PC-9 (cell line): ENCODE data around the gene C2CD2. TPM values are rescaled to one million over a fixed set of nuclear protein-coding genes. Genes with fewer than 3 reads are reported as not detected.

Source experiments
- BruUV-seq: library from RNA; stranded (reverse); fragments of 400-500 nt; replicated peaks from 2 replicates; lab custom pipeline; 2021; lab: Mats Ljungman, UMichigan
- CTCF ChIA-PET: fragments of 300-600 bp; sonication (Branson Sonifier 250); formaldehyde crosslinking; loops from one replicate; lab custom pipeline; 2022; ENCODE audit warnings: antibody characterized with exemption; lab: Charles Lee
- POLR2A ChIA-PET: fragments of 300-600 bp; sonication (Branson Sonifier 250); formaldehyde crosslinking; loops from one replicate; lab custom pipeline; 2022; ENCODE audit warnings: antibody characterized with exemption; ENCODE audit not compliant: unreplicated experiment; lab: Charles Lee
- DNase-seq, 2 experiments: peaks; one replicate each; pipeline versions ENCODE4 v3.0.0 to v3.0.0-alpha.2; 2015 to 2022; ENCODE audit warnings: mixed read lengths in 1 of 2
- H2AFZ ChIP-seq: fragments of 200-600 bp; sonication (generic); 2 replicates; pipeline ENCODE4 v1.8.1; 2017; ENCODE audit warnings: antibody characterized with exemption
- H3F3A ChIP-seq: fragments of 200-600 bp; sonication (generic); 2 replicates; pipeline ENCODE4 v1.8.1; 2017; ENCODE audit warnings: antibody characterized with exemption, mild to moderate bottlenecking, low read depth; ENCODE audit not compliant: insufficient read depth
- H3K27ac ChIP-seq: fragments of 200-600 bp; sonication (generic); 2 replicates; pipeline ENCODE4 v1.6.1; 2016; ENCODE audit warnings: mixed run types
- H3K27me3 ChIP-seq: fragments of 200-600 bp; sonication (generic); 2 replicates; pipeline ENCODE4 v1.6.1; 2016; ENCODE audit warnings: low read depth, mixed run types; ENCODE audit not compliant: insufficient read depth
- H3K36me3 ChIP-seq: fragments of 200-600 bp; sonication (generic); 2 replicates; pipeline ENCODE4 v1.6.1; 2016; ENCODE audit warnings: low read depth, mixed run types
- H3K4me1 ChIP-seq: fragments of 200-600 bp; sonication (generic); replicated peaks from 2 replicates; pipeline ENCODE4 v1.6.1; 2016; ENCODE audit warnings: mixed run types; ENCODE audit not compliant: insufficient read depth
- H3K4me2 ChIP-seq: fragments of 200-600 bp; sonication (generic); 2 replicates; pipeline ENCODE4 v1.6.1; 2017; ENCODE audit warnings: mixed run types
- H3K4me3 ChIP-seq: fragments of 200-600 bp; sonication (generic); 2 replicates; pipeline ENCODE4 v1.6.1; 2016; ENCODE audit warnings: mixed run types
- H3K79me2 ChIP-seq: fragments of 200-600 bp; sonication (generic); 2 replicates; pipeline ENCODE4 v1.6.1; 2017; ENCODE audit warnings: low read depth, mixed run types
- H3K9me2 ChIP-seq: fragments of 200-600 bp; sonication (generic); 2 replicates; pipeline ENCODE4 v1.8.1; 2017; ENCODE audit warnings: mild to moderate bottlenecking; ENCODE audit not compliant: insufficient read depth
- H3K9me3 ChIP-seq: fragments of 200-600 bp; sonication (generic); 2 replicates; pipeline ENCODE4 v1.8.1; 2016; ENCODE audit warnings: low read depth; ENCODE audit not compliant: insufficient read depth
- H4K20me1 ChIP-seq: fragments of 200-600 bp; sonication (generic); 2 replicates; pipeline ENCODE4 v1.8.1; 2017; ENCODE audit not compliant: insufficient read depth
- EZH2 ChIP-seq: fragments of 200-600 bp; sonication (generic); IDR thresholded peaks from 2 replicates; pipeline ENCODE4 v1.8.0; 2017; ENCODE audit warnings: antibody characterized with exemption, low read depth
- intact Hi-C: fragments of 100-400 bp; cut with micrococcal nuclease; formaldehyde crosslinking; loops from one replicate; pipeline ENCODE4 v1.10.0; 2022; ENCODE audit not compliant: unreplicated experiment
- total RNA-seq: library from RNA; stranded (reverse); gene quantifications from 2 replicates; pipeline ENCODE4 v1.2.3, GENCODE V29; 2021
- TF ChIP-seq, protein P1 (sequence below): fragments of 200-600 bp; sonication (generic); conservative IDR thresholded peaks from 2 replicates; pipeline ENCODE4 v1.6.1; 2017; ENCODE audit warnings: mixed run types, antibody characterized with exemption, mild to moderate bottlenecking, moderate library complexity

Gene C2CD2
- total RNA-seq, 1 experiment from 2014 or later = 26.8 TPM

DNA sequence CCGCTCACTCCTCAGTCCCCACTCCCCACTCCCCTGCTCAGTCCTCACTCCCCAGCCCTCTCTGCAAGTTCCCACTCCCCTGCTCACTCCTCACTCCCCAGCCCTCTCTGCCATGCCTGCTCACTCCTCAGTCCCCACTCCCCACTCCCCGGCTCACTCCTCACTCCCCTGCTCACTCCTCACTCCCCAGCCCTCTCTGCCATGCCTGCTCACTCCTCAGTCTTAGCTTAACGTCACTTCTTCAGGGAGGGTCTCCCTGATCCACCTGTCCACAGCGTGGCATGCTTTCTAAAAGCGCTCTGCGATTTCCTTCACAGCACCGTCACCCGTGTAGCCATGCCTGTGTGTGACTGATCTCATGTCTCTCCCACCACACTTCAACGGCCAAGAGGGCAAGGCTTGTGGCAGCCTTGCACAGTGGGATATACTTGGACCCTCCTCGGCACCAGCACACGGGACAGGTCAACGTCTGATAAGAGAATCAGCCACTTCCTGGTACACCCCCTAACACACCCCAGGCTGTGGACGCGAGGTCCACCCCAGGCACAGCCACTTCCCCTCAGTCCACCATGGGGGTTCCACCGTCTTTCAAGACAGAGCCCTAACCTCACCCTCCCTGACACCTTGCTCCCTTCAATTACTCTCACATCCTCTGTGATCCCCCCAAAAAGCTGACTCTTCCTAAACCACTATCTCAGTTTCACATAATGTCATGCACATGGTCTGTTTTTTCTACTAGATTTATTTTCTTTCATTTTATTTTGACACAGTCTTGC, 88.6 kb downstream of the C2CD2 start:
- Histone ChIP-seq H3K4me1 (no peaks in the 10 kb centered on the region), H3K27ac (no peak overlapping the region), H3K9me2 (no peaks in the 10 kb centered on the region), H2AFZ (no peak overlapping the region), H3K9me3 (no peaks in the 10 kb centered on the region), H4K20me1 (no peaks in the 10 kb centered on the region), H3K36me3 (no peaks in the 10 kb centered on the region), H3K4me2 (no peak overlapping the region), H3F3A (no peaks in the 10 kb centered on the region), H3K4me3 (no peak overlapping the region), H3K27me3 (no peaks in the 10 kb centered on the region), H3K79me2 (no peaks in the 10 kb centered on the region)
- no TSS peak for BruUV-seq
- POLR2A ChIA-PET = no interaction called here
- no peak for DNase-seq
- CTCF ChIA-PET = no interaction called here
- intact Hi-C loops = no loop called here
- TF ChIP-seq EZH2 = no peak
- TF ChIP-seq, protein P1, sequence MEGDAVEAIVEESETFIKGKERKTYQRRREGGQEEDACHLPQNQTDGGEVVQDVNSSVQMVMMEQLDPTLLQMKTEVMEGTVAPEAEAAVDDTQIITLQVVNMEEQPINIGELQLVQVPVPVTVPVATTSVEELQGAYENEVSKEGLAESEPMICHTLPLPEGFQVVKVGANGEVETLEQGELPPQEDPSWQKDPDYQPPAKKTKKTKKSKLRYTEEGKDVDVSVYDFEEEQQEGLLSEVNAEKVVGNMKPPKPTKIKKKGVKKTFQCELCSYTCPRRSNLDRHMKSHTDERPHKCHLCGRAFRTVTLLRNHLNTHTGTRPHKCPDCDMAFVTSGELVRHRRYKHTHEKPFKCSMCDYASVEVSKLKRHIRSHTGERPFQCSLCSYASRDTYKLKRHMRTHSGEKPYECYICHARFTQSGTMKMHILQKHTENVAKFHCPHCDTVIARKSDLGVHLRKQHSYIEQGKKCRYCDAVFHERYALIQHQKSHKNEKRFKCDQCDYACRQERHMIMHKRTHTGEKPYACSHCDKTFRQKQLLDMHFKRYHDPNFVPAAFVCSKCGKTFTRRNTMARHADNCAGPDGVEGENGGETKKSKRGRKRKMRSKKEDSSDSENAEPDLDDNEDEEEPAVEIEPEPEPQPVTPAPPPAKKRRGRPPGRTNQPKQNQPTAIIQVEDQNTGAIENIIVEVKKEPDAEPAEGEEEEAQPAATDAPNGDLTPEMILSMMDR = no peak

DNA sequence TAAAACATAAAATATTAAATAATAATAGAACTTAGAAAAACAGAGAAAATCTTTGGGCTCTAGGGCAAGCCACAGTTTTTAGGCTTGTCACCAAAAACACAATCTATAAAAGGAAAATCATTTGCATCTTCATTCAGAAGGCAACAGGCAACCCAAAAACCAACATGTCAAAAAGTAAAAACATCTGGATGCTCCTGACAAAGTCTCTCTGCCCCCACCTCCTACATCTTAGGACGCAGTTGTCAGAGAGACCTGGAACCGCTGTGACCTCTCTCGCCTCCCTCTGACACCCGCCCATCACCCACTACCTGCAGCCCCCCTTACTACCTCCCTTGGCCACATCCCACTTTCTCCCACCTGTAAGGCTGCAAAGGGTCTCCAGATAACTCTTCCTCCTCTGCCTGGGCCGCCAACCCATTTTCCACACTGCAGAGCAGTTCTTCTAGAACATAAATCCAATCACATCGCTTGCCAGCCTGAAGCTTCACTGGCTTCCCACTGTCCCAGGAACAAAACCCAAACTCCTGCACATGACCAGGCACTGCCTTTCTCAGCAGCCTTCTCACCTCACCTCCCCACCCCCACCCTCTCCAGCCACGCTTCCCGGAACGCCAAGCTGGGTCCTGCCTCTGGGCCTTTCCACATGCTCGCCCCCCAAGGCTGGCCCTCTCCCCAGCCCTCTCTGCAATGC, 89.4 kb downstream of the C2CD2 start:
- H3K36me3 ChIP-seq = no peaks in the 10 kb centered on the region
- H3K9me2 ChIP-seq = no peaks in the 10 kb centered on the region
- no peak overlapping the region for H3K4me2 ChIP-seq
- no peaks in the 10 kb centered on the region for H3K27me3 ChIP-seq
- H3K79me2 ChIP-seq = no peaks in the 10 kb centered on the region
- H4K20me1 ChIP-seq = no peaks in the 10 kb centered on the region
- H3K27ac ChIP-seq = no peak overlapping the region
- DNase-seq = no peak
- intact Hi-C loops = no loop called here
- ChIA-PET CTCF (no interaction called here), POLR2A (no interaction called here)
- BruUV-seq = no TSS peak
- no peaks in the 10 kb centered on the region for H3F3A ChIP-seq
- no peaks in the 10 kb centered on the region for H3K4me1 ChIP-seq
- no peaks in the 10 kb centered on the region for H3K9me3 ChIP-seq
- H3K4me3 ChIP-seq = no peak overlapping the region
- no peak overlapping the region for H2AFZ ChIP-seq
- TF ChIP-seq EZH2 = no peak
- TF ChIP-seq, protein P1 = no peak

DNA sequence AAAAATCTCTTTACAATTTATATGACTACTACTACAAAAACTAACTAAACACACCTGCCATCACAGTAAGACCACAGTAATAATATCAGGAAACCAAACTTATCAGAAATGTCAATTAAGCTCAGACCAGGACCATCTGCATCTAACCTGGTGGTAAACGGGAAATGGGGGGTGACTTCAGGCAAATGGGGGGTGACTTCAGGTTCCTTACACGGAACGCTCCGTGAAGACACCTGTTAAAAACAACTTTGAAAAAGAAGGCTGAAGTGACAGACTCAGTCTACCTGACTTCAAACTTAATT, 90.4 kb downstream of the C2CD2 start:
- Histone ChIP-seq H3K9me2 (no peaks in the 10 kb centered on the region), H4K20me1 (no peaks in the 10 kb centered on the region), H3K4me3 (no peak overlapping the region), H3K4me2 (no peak overlapping the region), H3K27ac (no peak overlapping the region), H3K27me3 (no peaks in the 10 kb centered on the region), H3K9me3 (no peaks in the 10 kb centered on the region), H3F3A (no peaks in the 10 kb centered on the region), H3K36me3 (no peaks in the 10 kb centered on the region), H3K79me2 (no peaks in the 10 kb centered on the region), H2AFZ (no peak overlapping the region), H3K4me1 (no peaks in the 10 kb centered on the region)
- TF ChIP-seq, protein P1 = no peak
- TF ChIP-seq EZH2 = no peak
- no peak for DNase-seq
- ChIA-PET POLR2A (no interaction called here), CTCF (interaction anchor here (0.7 kb wide), 1 partner anchor 72 kb away, joined by 4 read pairs; no protein-coding TSS in a partner anchor)
- no TSS peak for BruUV-seq
- intact Hi-C loops = no loop called here
